WTC11 (cell line): ENCODE measurements around the gene FTSJ3. TPM values are rescaled to one million over a fixed set of nuclear protein-coding genes. Genes with fewer than 3 reads are reported as not detected.

Experiments
- ATAC-seq: fragments of 200-7000 bp; cut with Tn5 transposase; 2 replicates; pipeline ENCODE4 v1.10.0; 2021; ENCODE audit warnings: mild to moderate bottlenecking, moderate library complexity
- CTCF ChIA-PET: fragments of 300-600 bp; sonication (Branson Sonifier 250); formaldehyde crosslinking; loops from one replicate; lab custom pipeline; 2021; ENCODE audit warnings: antibody characterized with exemption; lab: Charles Lee
- POLR2A ChIA-PET: fragments of 350-600 bp; sonication (Branson Sonifier 250); formaldehyde crosslinking; loops from one replicate; lab custom pipeline; 2021; ENCODE audit warnings: antibody characterized with exemption; lab: Charles Lee
- DNase-seq: peaks from one replicate; pipeline ENCODE4 v3.0.0; 2021; ENCODE audit warnings: low spot score
- H3K27ac Mint-ChIP-seq: 2 replicates; pipeline ENCODE4 v1.8.0; 2021; ENCODE audit warnings: mixed read lengths
- H3K27me3 Mint-ChIP-seq: 2 replicates; pipeline ENCODE4 v1.8.0; 2021; ENCODE audit warnings: low read depth, mild to moderate bottlenecking, moderate library complexity, mixed read lengths
- H3K36me3 Mint-ChIP-seq: 2 replicates; pipeline ENCODE4 v1.8.0; 2021; ENCODE audit warnings: mixed read lengths
- H3K4me1 Mint-ChIP-seq: 2 replicates; pipeline ENCODE4 v1.8.0; 2022; ENCODE audit warnings: mixed read lengths
- H3K4me3 Mint-ChIP-seq: 2 replicates; pipeline ENCODE4 v1.8.0; 2021; ENCODE audit warnings: mild to moderate bottlenecking, moderate library complexity, mixed read lengths
- H3K9me3 Mint-ChIP-seq: 2 replicates; pipeline ENCODE4 v1.8.0; 2021; ENCODE audit warnings: mixed read lengths
- ARID4B ChIP-seq: sonication (generic); formaldehyde crosslinking; IDR thresholded peaks from 2 replicates; pipeline ENCODE4 v1.8.0; 2023; ENCODE audit warnings: missing genetic modification reagents, mild to moderate bottlenecking, borderline replicate concordance
- CDX4 ChIP-seq: fragments of 250-450 bp; sonication (Bioruptor Pico); IDR thresholded peaks from 2 replicates; pipeline ENCODE4 v1.9.0; 2021; ENCODE audit warnings: moderate library complexity, mild to moderate bottlenecking, inconsistent platforms, borderline replicate concordance
- E2F1 ChIP-seq: sonication (generic); formaldehyde crosslinking; IDR thresholded peaks from 2 replicates; pipeline ENCODE4 v1.8.0; 2022; ENCODE audit warnings: mild to moderate bottlenecking, missing genetic modification reagents
- EMX1 ChIP-seq: fragments of 250-450 bp; sonication (Bioruptor Pico); IDR thresholded peaks from 2 replicates; pipeline ENCODE4 v1.8.0; 2021; ENCODE audit warnings: mild to moderate bottlenecking
- ESRRA ChIP-seq: sonication (generic); formaldehyde crosslinking; IDR thresholded peaks from 2 replicates; pipeline ENCODE4 v1.8.1; 2022; ENCODE audit warnings: mild to moderate bottlenecking, missing genetic modification reagents, borderline replicate concordance
- GABPB1 ChIP-seq: sonication (generic); formaldehyde crosslinking; IDR thresholded peaks from 2 replicates; pipeline ENCODE4 v1.8.1; 2023; ENCODE audit warnings: mild to moderate bottlenecking, missing genetic modification reagents
- HMGXB4 ChIP-seq: sonication (generic); formaldehyde crosslinking; IDR thresholded peaks from 2 replicates; pipeline ENCODE4 v1.8.1; 2023; ENCODE audit warnings: mild to moderate bottlenecking, moderate library complexity, missing genetic modification reagents
- JUN ChIP-seq: sonication (generic); formaldehyde crosslinking; IDR thresholded peaks from 2 replicates; pipeline ENCODE4 v1.8.0; 2023; ENCODE audit warnings: mild to moderate bottlenecking, missing genetic modification reagents
- KAT7 ChIP-seq: sonication (generic); formaldehyde crosslinking; IDR thresholded peaks from 2 replicates; pipeline ENCODE4 v1.8.1; 2023; ENCODE audit warnings: missing genetic modification reagents, mild to moderate bottlenecking, borderline replicate concordance
- MAX ChIP-seq: sonication (generic); formaldehyde crosslinking; IDR thresholded peaks from 2 replicates; pipeline ENCODE4 v1.8.0; 2022; ENCODE audit warnings: mild to moderate bottlenecking, missing genetic modification reagents
- NFE2L1 ChIP-seq: sonication (generic); formaldehyde crosslinking; IDR thresholded peaks from 2 replicates; pipeline ENCODE4 v1.8.1; 2023; ENCODE audit warnings: missing genetic modification reagents
- PRRX2 ChIP-seq: fragments of 250-450 bp; sonication (Bioruptor Pico); IDR thresholded peaks from 2 replicates; pipeline ENCODE4 v1.8.0; 2021; ENCODE audit warnings: mild to moderate bottlenecking
- SP1 ChIP-seq: sonication (generic); formaldehyde crosslinking; conservative IDR thresholded peaks from 2 replicates; pipeline ENCODE4 v1.8.1; 2022; ENCODE audit warnings: missing genetic modification reagents
- TEAD1 ChIP-seq: sonication (generic); formaldehyde crosslinking; IDR thresholded peaks from 2 replicates; pipeline ENCODE4 v1.8.0; 2022; ENCODE audit warnings: mild to moderate bottlenecking, missing genetic modification reagents
- TP53 ChIP-seq: sonication (generic); formaldehyde crosslinking; IDR thresholded peaks from 2 replicates; pipeline ENCODE4 v1.8.1; 2023; ENCODE audit warnings: mild to moderate bottlenecking, missing genetic modification reagents
- USF2 ChIP-seq: sonication (generic); formaldehyde crosslinking; IDR thresholded peaks from 2 replicates; pipeline ENCODE4 v1.8.1; 2023; ENCODE audit warnings: mild to moderate bottlenecking, missing genetic modification reagents, moderate library complexity
- ZBTB21 ChIP-seq: sonication (generic); formaldehyde crosslinking; IDR thresholded peaks from 2 replicates; pipeline ENCODE4 v1.8.1; 2023; ENCODE audit warnings: mild to moderate bottlenecking, missing genetic modification reagents, borderline replicate concordance
- ZBTB43 ChIP-seq: sonication (generic); formaldehyde crosslinking; IDR thresholded peaks from 2 replicates; pipeline ENCODE4 v1.8.1; 2023; ENCODE audit warnings: mild to moderate bottlenecking, missing genetic modification reagents
- ZNF219 ChIP-seq: sonication (generic); formaldehyde crosslinking; IDR thresholded peaks from 2 replicates; pipeline ENCODE4 v1.8.0; 2023; ENCODE audit warnings: missing genetic modification reagents, mild to moderate bottlenecking, borderline replicate concordance
- ZNF423 ChIP-seq: fragments of 250-450 bp; sonication (Bioruptor Pico); IDR thresholded peaks from 2 replicates; pipeline ENCODE4 v2.1.2; 2022; ENCODE audit warnings: mild to moderate bottlenecking, moderate library complexity
- total RNA-seq: library from RNA; stranded (reverse); gene quantifications from 3 replicates; pipeline ENCODE4 v1.2.3, GENCODE V29; 2021

Gene FTSJ3
- total RNA-seq, 1 experiment from 2014 or later = 62.1 TPM

- Mint-ChIP-seq H3K27ac (no peak overlapping the region), H3K36me3 (peaks cover 67% of the 10 kb centered on the region), H3K9me3 (no peaks in the 10 kb centered on the region), H3K4me3 (no peak overlapping the region), H3K4me1 (peaks cover 12% of the 10 kb centered on the region), H3K27me3 (no peaks in the 10 kb centered on the region)
- ATAC-seq (no peak), DNase-seq (no peak)
- TF ChIP-seq JUN = no peak
- TF ChIP-seq MAX (CRISPR knock-in tag) = no peak
- TF ChIP-seq PRRX2 (CRISPR knock-in tag) = no peak
- TF ChIP-seq E2F1 (CRISPR knock-in tag) = no peak
- TF ChIP-seq ZNF219 (CRISPR knock-in tag) = no peak
- no peak for TF ChIP-seq TP53 (CRISPR knock-in tag)
- no peak for TF ChIP-seq KAT7 (CRISPR knock-in tag)
- ChIA-PET CTCF (interaction anchor here (0.7 to 1.5 kb wide), 2 partner anchors 15 to 60 kb away, joined by 3 to 6 read pairs; partner anchors contain the start of gene CCDC47), POLR2A (no interaction called here)
Observed at GRCh38 chr17:63833026-63833740, 5.7 kb upstream of the FTSJ3 start.

- peaks cover 67% of the 10 kb centered on the region for H3K36me3 Mint-ChIP-seq
Observed at GRCh38 chr17:63832455-63832854, 5.0 kb upstream of the FTSJ3 start.

More at GRCh38 chr17:63832455-63832854, 5.0 kb upstream of the FTSJ3 start:
- TF ChIP-seq NFE2L1 (no peak), ZBTB43 (CRISPR knock-in tag) (no peak), MAX (CRISPR knock-in tag) (no peak), ZNF423 (CRISPR knock-in tag) (no peak), HMGXB4 (CRISPR knock-in tag) (no peak), GABPB1 (no peak), JUN (no peak), CDX4 (CRISPR knock-in tag) (no peak), EMX1 (no peak), ZBTB21 (no peak), ESRRA (CRISPR knock-in tag) (no peak), ARID4B (no peak), USF2 (no peak), TEAD1 (CRISPR knock-in tag) (no peak), PRRX2 (CRISPR knock-in tag) (no peak), SP1 (CRISPR knock-in tag) (no peak)
- Mint-ChIP-seq H3K4me1 (peaks cover 12% of the 10 kb centered on the region), H3K4me3 (no peak overlapping the region), H3K27me3 (no peaks in the 10 kb centered on the region), H3K27ac (no peak overlapping the region), H3K9me3 (no peaks in the 10 kb centered on the region)
- ATAC-seq = 0 out of 2 replicates have a peak, but pooled peaks have one; percentile 5
- no peak for DNase-seq
- CTCF ChIA-PET = no interaction called here
- POLR2A ChIA-PET = no interaction called here
